Astrocyte (in vitro differentiated cells and primary cell): ENCODE data around the gene ZNF585A. TPM values are rescaled to one million over a fixed set of nuclear protein-coding genes. Genes with fewer than 3 reads are reported as not detected.
A peak's percentile ranks its signal among the peaks of the same experiment; 100 is the strongest.

Source experiments
- DNase-seq: peaks from one replicate; pipeline ENCODE4 v3.0.0-alpha.2; 2010; ENCODE audit warnings: low read depth
- FAIRE-seq: peaks from 2 replicates; lab custom pipeline; 2011; peaks lifted over from hg19 to GRCh38; lab: Jason Lieb, UNC
- H2AFZ ChIP-seq: 2 replicates; pipeline ENCODE4 v1.6.0; 2012; ENCODE audit warnings: low read depth, low read length, inconsistent platforms
- H3K27ac ChIP-seq: 2 replicates; pipeline ENCODE4 v1.5.1; 2011; ENCODE audit warnings: low read depth, low read length, inconsistent platforms
- H3K27me3 ChIP-seq: 2 replicates; pipeline ENCODE4 v1.6.0; 2011; ENCODE audit warnings: low read length, inconsistent platforms; ENCODE audit not compliant: insufficient read depth
- H3K36me3 ChIP-seq: 2 replicates; pipeline ENCODE4 v1.5.1; 2011; ENCODE audit warnings: low read length, inconsistent platforms; ENCODE audit not compliant: insufficient read depth
- H3K4me1 ChIP-seq: 2 replicates; pipeline ENCODE4 v1.5.1; 2011; ENCODE audit warnings: low read length, inconsistent platforms; ENCODE audit not compliant: insufficient read depth
- H3K4me2 ChIP-seq: 2 replicates; pipeline ENCODE4 v1.6.0; 2012; ENCODE audit warnings: low read length, inconsistent platforms
- H3K4me3 ChIP-seq: 2 replicates; pipeline ENCODE4 v1.5.1; 2011; ENCODE audit warnings: low read depth, mild to moderate bottlenecking, low read length, inconsistent platforms; ENCODE audit not compliant: insufficient read depth
- H3K79me2 ChIP-seq: 2 replicates; pipeline ENCODE4 v1.6.0; 2012; ENCODE audit warnings: mild to moderate bottlenecking, low read length, inconsistent platforms; ENCODE audit not compliant: insufficient read depth
- H3K9ac ChIP-seq: 2 replicates; pipeline ENCODE4 v1.6.0; 2012; ENCODE audit warnings: mild to moderate bottlenecking, low read length, inconsistent platforms
- H3K9me3 ChIP-seq: 2 replicates; pipeline ENCODE4 v1.5.1; 2012; ENCODE audit warnings: low read depth, mild to moderate bottlenecking, low read length, inconsistent platforms; ENCODE audit not compliant: insufficient read depth
- H4K20me1 ChIP-seq: 2 replicates; pipeline ENCODE4 v1.6.0; 2012; ENCODE audit warnings: low read length, inconsistent platforms; ENCODE audit not compliant: insufficient read depth
- H3K27ac Mint-ChIP-seq: one replicate; pipeline ENCODE4 v1.8.0; 2021; ENCODE audit warnings: mild to moderate bottlenecking, mixed read lengths; ENCODE audit not compliant: unreplicated experiment
- H3K27me3 Mint-ChIP-seq: one replicate; pipeline ENCODE4 v1.8.0; 2021; ENCODE audit warnings: low read depth, mixed read lengths; ENCODE audit not compliant: unreplicated experiment
- H3K36me3 Mint-ChIP-seq: one replicate; pipeline ENCODE4 v1.8.0; 2021; ENCODE audit warnings: low read depth, mixed read lengths; ENCODE audit not compliant: unreplicated experiment
- H3K4me1 Mint-ChIP-seq: one replicate; pipeline ENCODE4 v1.8.0; 2021; ENCODE audit warnings: low read depth, mixed read lengths; ENCODE audit not compliant: unreplicated experiment
- H3K4me3 Mint-ChIP-seq: one replicate; pipeline ENCODE4 v1.8.0; 2021; ENCODE audit warnings: mild to moderate bottlenecking, moderate library complexity, mixed read lengths; ENCODE audit not compliant: unreplicated experiment
- H3K9me3 Mint-ChIP-seq: one replicate; pipeline ENCODE4 v1.8.0; 2021; ENCODE audit warnings: mild to moderate bottlenecking, mixed read lengths; ENCODE audit not compliant: unreplicated experiment
- CTCF ChIP-seq: IDR thresholded peaks from 2 replicates; pipeline ENCODE4 v1.5.1; 2011; ENCODE audit warnings: low read depth, mild to moderate bottlenecking, inconsistent platforms, low read length, moderate library complexity; ENCODE audit not compliant: insufficient read depth
- EZH2 ChIP-seq: IDR thresholded peaks from 2 replicates; pipeline ENCODE4 v1.6.1; 2012; ENCODE audit warnings: mild to moderate bottlenecking, low read length, inconsistent platforms; ENCODE audit not compliant: insufficient read depth
- total RNA-seq: library from RNA; stranded (reverse); gene quantifications from 2 replicates; pipeline ENCODE4 v1.2.1, GENCODE V29; 2021

Gene ZNF585A
- total RNA-seq, 1 donor from 2014 or later: 4.2 TPM

GRCh38 chr19:37095859-37096258 is 76.6 kb downstream of the ZNF585A start:
- peaks cover 12% of the 10 kb centered on the region for H3K36me3 ChIP-seq
- no peaks in the 10 kb centered on the region for H3K27me3 Mint-ChIP-seq

More at GRCh38 chr19:37095859-37096258, 76.6 kb downstream of the ZNF585A start:
- Histone ChIP-seq H4K20me1 (no peaks in the 10 kb centered on the region), H3K79me2 (no peaks in the 10 kb centered on the region), H3K4me1 (no peaks in the 10 kb centered on the region), H3K27ac (no peak overlapping the region), H3K27me3 (no peaks in the 10 kb centered on the region), H3K4me3 (no peak overlapping the region), H3K9ac (no peak overlapping the region), H3K4me2 (no peak overlapping the region), H3K9me3 (no peaks in the 10 kb centered on the region), H2AFZ (no peak overlapping the region)
- no peak overlapping the region for H3K4me3 Mint-ChIP-seq
- DNase-seq (peak; percentile 2), FAIRE-seq (no peak)
- peaks cover 48% of the 10 kb centered on the region for H3K9me3 Mint-ChIP-seq
- no peaks in the 10 kb centered on the region for H3K4me1 Mint-ChIP-seq
- H3K36me3 Mint-ChIP-seq: peaks cover 62% of the 10 kb centered on the region
- TF ChIP-seq EZH2: no peak
- TF ChIP-seq CTCF: no peak
- no peak overlapping the region for H3K27ac Mint-ChIP-seq

Other genes with a start within 250 kb of the ZNF585A start
- gene ZNF420, start 94.3 kb downstream of the ZNF585A start, total RNA-seq: 6.9 and 8.1 TPM in 2 replicates
- 10.6 and 12.9 TPM in 2 replicates for gene ZNF585B, start 37.8 kb upstream of the ZNF585A start, total RNA-seq
- 7.0 and 7.4 TPM in 2 replicates for gene ZNF383, start 45.5 kb upstream of the ZNF585A start, total RNA-seq
- 3.7 and 4.5 TPM in 2 replicates for gene ZNF527, start 198.4 kb upstream of the ZNF585A start, total RNA-seq